8988T (cell line): ENCODE measurements around the gene AFDN.
"Not testable (repeated sequence)": the region's sequence is repeated elsewhere in the genome, so short reads cannot be mapped to it uniquely, and the experiment has no call there.

Experiments used
- DNase-seq: peaks from one replicate; pipeline ENCODE4 v3.0.0; 2011

Gene AFDN

GRCh38 chr6:167957626-167958025, 130.9 kb downstream of the AFDN start:
- DNase-seq = no peak

- no peak for DNase-seq
These were observed 133.9 kb downstream of the AFDN start for GRCh38 chr6:167960579-167960978.

GRCh38 chr6:167962711-167963110, 136.0 kb downstream of the AFDN start:
- no peak for DNase-seq

- DNase-seq = no peak
These were observed 136.9 kb downstream of the AFDN start for GRCh38 chr6:167963589-167964057.

GRCh38 chr6:167965592-167966539, 139.2 kb downstream of the AFDN start:
- no peak for DNase-seq

- no peak for DNase-seq
These were observed 139.8 kb downstream of the AFDN start for GRCh38 chr6:167966540-167966905.

GRCh38 chr6:167968091-167968490, 141.4 kb downstream of the AFDN start:
- no peak for DNase-seq

- DNase-seq = no peak
These were observed 143.5 kb downstream of the AFDN start for GRCh38 chr6:167970230-167970629.

GRCh38 chr6:167972193-167972592, 145.5 kb downstream of the AFDN start:
- DNase-seq = no peak

- DNase-seq = no peak
These were observed 146.6 kb downstream of the AFDN start for GRCh38 chr6:167973148-167973885.

GRCh38 chr6:167974640-167975344, 148.1 kb downstream of the AFDN start:
- DNase-seq = no peak

- DNase-seq = no peak
These were observed 148.7 kb downstream of the AFDN start for GRCh38 chr6:167975458-167975857.

GRCh38 chr6:167976116-167976657, 149.5 kb downstream of the AFDN start:
- not testable (repeated sequence) for DNase-seq

GRCh38 chr6:167976708-167977107, 150.0 kb downstream of the AFDN start:
- DNase-seq = no peak

- DNase-seq = no peak
These were observed 151.2 kb downstream of the AFDN start for GRCh38 chr6:167977717-167978467.

GRCh38 chr6:167978607-167979006, 151.9 kb downstream of the AFDN start:
- no peak for DNase-seq

GRCh38 chr6:167979436-167980139, 152.9 kb downstream of the AFDN start:
- DNase-seq = no peak

GRCh38 chr6:167980911-167981580, 154.3 kb downstream of the AFDN start:
- DNase-seq = no peak

GRCh38 chr6:167981916-167982462, 155.3 kb downstream of the AFDN start:
- no peak for DNase-seq

GRCh38 chr6:167984144-167984719, 157.5 kb downstream of the AFDN start:
- DNase-seq = no peak
